Ishikawa (cell line): ENCODE results near the gene PLXNC1.

Experiments used
- CEBPB ChIP-seq: IDR thresholded peaks from 2 replicates; pipeline ENCODE4 v1.6.1; 2012
- CREB1 ChIP-seq: IDR thresholded peaks from 2 replicates; pipeline ENCODE4 v1.6.1; 2012; ENCODE audit warnings: low read depth
- EGR1 ChIP-seq: IDR thresholded peaks from 2 replicates; pipeline ENCODE4 v1.6.1; 2012
- EP300 ChIP-seq: IDR thresholded peaks from 2 replicates; pipeline ENCODE4 v1.6.1; 2012; ENCODE audit warnings: borderline replicate concordance
- FOXM1 ChIP-seq: IDR thresholded peaks from 2 replicates; pipeline ENCODE4 v1.6.1; 2012; ENCODE audit warnings: low read depth, borderline replicate concordance
- NFIC ChIP-seq: IDR thresholded peaks from 2 replicates; pipeline ENCODE4 v1.6.1; 2012
- RAD21 ChIP-seq: IDR thresholded peaks from 2 replicates; pipeline ENCODE4 v1.6.1; 2012; ENCODE audit warnings: low read depth
- TAF1 ChIP-seq: IDR thresholded peaks from 2 replicates; pipeline ENCODE4 v1.6.1; 2012; ENCODE audit warnings: low read depth, mild to moderate bottlenecking
- TCF12 ChIP-seq: IDR thresholded peaks from 2 replicates; pipeline ENCODE4 v1.6.1; 2012; ENCODE audit warnings: low read depth
- TEAD4 ChIP-seq: IDR thresholded peaks from 2 replicates; pipeline ENCODE4 v1.6.1; 2012
- YY1 ChIP-seq: IDR thresholded peaks from 2 replicates; pipeline ENCODE4 v1.6.1; 2012; ENCODE audit warnings: low read depth
- ZBTB7A ChIP-seq: IDR thresholded peaks from 2 replicates; pipeline ENCODE4 v1.6.1; 2012; ENCODE audit warnings: low read depth
- TF ChIP-seq, protein P1 (sequence below): IDR thresholded peaks from 2 replicates; pipeline ENCODE4 v1.6.1; 2012; ENCODE audit warnings: low read depth, mild to moderate bottlenecking
- TF ChIP-seq, protein P2 (sequence below): IDR thresholded peaks from 2 replicates; pipeline ENCODE4 v1.6.1; 2012
- TF ChIP-seq, protein P3 (sequence below): IDR thresholded peaks from 2 replicates; pipeline ENCODE4 v1.6.1; 2012

The PLXNC1 gene

DNA sequence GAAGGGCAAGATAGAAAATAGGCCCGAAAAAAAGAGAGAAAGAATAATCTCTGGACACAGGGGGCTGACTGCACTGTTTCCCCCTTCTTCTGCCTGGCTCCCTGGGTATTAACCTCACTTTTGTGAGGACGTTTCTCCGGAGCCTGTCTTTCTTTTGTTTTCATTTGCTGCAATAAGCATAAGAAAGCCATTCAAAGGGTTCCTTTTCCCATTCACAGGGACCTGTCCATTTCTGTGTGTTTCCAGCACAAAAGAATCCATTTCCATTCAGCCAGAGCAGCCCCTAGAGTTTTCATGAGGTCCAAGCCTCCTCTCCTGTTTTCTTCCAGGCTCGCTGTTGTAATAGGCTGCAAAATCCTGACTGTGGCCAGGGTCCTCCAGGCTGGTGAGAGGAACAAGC, 16.8 kb downstream of the PLXNC1 start:
- TF ChIP-seq ZBTB7A (no peak), EP300 (no peak), CREB1 (no peak), RAD21 (no peak), TEAD4 (no peak), EGR1 (no peak), TAF1 (no peak), TCF12 (no peak), CEBPB (no peak), YY1 (no peak)
- TF ChIP-seq, protein P1, sequence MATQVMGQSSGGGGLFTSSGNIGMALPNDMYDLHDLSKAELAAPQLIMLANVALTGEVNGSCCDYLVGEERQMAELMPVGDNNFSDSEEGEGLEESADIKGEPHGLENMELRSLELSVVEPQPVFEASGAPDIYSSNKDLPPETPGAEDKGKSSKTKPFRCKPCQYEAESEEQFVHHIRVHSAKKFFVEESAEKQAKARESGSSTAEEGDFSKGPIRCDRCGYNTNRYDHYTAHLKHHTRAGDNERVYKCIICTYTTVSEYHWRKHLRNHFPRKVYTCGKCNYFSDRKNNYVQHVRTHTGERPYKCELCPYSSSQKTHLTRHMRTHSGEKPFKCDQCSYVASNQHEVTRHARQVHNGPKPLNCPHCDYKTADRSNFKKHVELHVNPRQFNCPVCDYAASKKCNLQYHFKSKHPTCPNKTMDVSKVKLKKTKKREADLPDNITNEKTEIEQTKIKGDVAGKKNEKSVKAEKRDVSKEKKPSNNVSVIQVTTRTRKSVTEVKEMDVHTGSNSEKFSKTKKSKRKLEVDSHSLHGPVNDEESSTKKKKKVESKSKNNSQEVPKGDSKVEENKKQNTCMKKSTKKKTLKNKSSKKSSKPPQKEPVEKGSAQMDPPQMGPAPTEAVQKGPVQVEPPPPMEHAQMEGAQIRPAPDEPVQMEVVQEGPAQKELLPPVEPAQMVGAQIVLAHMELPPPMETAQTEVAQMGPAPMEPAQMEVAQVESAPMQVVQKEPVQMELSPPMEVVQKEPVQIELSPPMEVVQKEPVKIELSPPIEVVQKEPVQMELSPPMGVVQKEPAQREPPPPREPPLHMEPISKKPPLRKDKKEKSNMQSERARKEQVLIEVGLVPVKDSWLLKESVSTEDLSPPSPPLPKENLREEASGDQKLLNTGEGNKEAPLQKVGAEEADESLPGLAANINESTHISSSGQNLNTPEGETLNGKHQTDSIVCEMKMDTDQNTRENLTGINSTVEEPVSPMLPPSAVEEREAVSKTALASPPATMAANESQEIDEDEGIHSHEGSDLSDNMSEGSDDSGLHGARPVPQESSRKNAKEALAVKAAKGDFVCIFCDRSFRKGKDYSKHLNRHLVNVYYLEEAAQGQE = no peak
- TF ChIP-seq, protein P2, sequence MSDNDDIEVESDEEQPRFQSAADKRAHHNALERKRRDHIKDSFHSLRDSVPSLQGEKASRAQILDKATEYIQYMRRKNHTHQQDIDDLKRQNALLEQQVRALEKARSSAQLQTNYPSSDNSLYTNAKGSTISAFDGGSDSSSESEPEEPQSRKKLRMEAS = no peak

DNA sequence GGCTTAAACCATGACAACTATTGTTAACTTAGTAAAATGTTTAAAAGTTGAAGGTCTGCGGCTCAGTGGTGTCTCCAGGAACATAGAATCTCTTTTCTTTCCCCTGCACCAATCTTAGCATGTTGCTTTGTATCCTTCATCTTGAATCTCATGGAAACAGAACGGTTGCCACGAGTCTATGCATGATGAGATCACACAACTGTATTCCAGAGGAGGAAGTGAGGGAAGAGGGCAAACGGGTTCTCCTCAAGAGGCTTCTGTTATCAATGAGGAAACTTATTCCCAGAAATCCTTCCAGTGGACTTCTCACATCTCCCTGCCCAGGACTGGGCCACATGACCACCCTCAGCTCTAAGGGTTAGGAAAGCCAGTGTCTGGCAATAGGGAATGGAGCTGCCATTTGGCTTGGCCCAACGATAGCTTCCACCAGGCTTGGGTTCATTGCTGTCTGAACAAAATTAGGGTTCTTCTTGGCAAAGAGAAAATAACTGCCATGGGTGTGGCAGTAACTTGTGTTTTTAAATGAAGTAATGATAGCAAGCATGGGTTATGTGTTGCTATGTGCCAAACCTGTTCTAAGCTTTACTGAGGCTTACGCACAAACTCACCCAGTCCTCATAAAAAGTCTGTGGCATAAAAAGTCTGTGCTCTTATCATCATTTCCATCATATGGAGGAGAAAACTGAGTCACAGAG, 17.4 kb downstream of the PLXNC1 start:
- TF ChIP-seq ZBTB7A (no peak), TCF12 (no peak)

DNA sequence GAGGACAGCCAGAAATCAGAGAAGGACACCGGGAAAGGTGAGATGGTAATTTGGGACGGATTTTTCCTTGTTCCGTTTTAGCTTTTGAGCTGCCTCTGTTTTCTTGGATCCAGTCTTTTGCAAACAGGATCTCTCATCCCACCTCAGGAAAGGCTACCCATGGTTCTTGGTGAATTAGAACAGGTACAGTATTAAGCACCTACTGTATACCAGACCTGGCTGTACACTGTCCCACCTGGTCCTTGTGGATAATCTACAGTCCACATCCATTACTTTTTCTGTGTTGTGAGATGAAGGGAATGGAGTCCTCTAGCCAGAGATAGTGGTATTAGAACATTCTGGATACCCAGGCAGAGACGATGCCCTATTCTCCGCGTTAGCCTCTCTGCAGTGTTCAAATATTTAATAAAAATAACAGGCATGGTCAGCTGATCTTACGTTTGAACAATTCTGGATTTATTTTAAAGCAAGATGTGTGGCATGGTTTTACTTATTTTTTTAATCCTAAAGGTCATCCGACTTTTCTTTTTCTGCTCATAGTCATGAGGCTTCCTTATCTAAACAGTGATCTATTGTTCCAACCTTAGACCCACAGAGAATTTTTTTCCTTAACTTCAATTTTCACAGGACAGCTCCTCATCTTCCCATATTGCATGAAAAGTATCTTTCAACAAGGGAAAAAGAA, 18.8 kb downstream of the PLXNC1 start:
- no peak for TF ChIP-seq YY1
- no peak for TF ChIP-seq EGR1
- TF ChIP-seq RAD21 = no peak
- TF ChIP-seq, protein P1 = no peak
- TF ChIP-seq TEAD4 = no peak
- no peak for TF ChIP-seq CEBPB
- TF ChIP-seq TCF12 = no peak
- TF ChIP-seq, protein P3, sequence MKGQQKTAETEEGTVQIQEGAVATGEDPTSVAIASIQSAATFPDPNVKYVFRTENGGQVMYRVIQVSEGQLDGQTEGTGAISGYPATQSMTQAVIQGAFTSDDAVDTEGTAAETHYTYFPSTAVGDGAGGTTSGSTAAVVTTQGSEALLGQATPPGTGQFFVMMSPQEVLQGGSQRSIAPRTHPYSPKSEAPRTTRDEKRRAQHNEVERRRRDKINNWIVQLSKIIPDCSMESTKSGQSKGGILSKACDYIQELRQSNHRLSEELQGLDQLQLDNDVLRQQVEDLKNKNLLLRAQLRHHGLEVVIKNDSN = no peak

DNA sequence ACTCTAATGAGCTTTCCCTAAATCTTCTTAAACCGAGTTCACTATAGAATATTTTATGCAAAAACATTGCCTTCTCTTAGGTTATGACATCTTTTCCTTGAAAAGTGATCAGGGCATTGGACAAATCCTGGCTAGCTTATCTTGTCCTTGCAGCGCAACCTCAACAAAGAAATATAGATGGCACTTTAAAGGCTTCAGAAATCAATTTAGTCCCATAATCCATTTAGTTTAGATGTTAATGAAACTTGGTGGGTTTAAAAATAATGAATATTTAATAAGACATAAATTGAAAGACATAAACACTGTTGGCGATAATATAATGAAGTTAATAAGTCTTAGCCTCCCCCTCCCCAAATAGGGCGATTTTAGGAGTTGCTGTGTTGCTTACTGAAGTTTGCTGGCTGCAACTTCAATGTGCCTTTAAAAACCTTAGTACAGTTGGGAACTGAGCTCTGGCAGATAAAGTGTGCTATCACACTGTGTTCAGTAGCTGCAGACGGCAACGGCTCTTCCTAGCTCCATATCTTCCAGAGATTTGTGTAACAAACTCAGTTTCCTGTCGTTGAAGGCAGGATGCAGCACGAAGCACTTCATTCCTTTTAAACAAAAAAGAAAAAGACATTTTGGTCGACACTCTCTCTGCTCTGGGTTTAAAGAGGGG, 19.5 kb downstream of the PLXNC1 start:
- TF ChIP-seq FOXM1 (no peak), CEBPB (no peak), YY1 (no peak), EGR1 (no peak), ZBTB7A (no peak), RAD21 (no peak), EP300 (no peak), NFIC (no peak), CREB1 (no peak)
- TF ChIP-seq, protein P1 = no peak

DNA sequence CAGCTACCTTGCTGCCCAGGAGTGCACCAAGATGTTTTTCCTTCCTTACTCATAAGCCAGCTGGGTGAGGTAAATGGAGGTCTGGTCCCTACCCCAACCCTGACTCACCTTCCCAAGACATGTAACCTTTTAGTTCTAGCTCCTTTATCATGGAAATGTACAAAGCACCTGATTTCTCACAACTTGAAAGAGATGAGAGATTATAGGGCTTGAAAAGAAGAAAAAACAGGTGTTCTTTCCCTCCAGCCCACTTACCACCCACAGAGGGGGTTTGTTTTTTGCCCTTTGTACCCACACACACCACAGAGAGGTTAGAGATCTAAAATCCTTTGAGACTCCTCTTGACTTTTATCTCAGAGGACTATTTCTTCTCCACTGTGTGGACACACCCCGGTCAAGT, 21.1 kb downstream of the PLXNC1 start:
- TF ChIP-seq, protein P3 = no peak
- TF ChIP-seq YY1 = no peak
- no peak for TF ChIP-seq TEAD4
- no peak for TF ChIP-seq NFIC
- TF ChIP-seq ZBTB7A = no peak
- TF ChIP-seq, protein P1 = no peak
- TF ChIP-seq EP300 = no peak
- no peak for TF ChIP-seq FOXM1
- no peak for TF ChIP-seq CREB1
- TF ChIP-seq, protein P2 = no peak
- TF ChIP-seq RAD21 = no peak
- TF ChIP-seq TCF12 = no peak
- TF ChIP-seq EGR1 = no peak
- no peak for TF ChIP-seq CEBPB
- TF ChIP-seq TAF1 = no peak
